ENCODE measurements around the gene MGAM2.
"Not testable (repeated sequence)": the region's sequence is repeated elsewhere in the genome, so short reads cannot be mapped to it uniquely, and the experiment has no call there.

Gene MGAM2

GRCh38 chr7:142111499-142111898 is at the start of gene MGAM2:
MGAM2 (plus strand) TSS chr7:142111718; CDS start chr7:142116874, 5,156 bp downstream.
- DNase-seq (ENCODE audit: low spot score): no peak

GRCh38 chr7:142063551-142064442 is 47.7 kb upstream of the MGAM2 start:
- DNase-seq (ENCODE audit: low spot score): no peak

- no peak for DNase-seq (ENCODE audit: low spot score)
Measured at GRCh38 chr7:142066536-142066935, 45.0 kb upstream of the MGAM2 start.

GRCh38 chr7:142077762-142078161 is 33.8 kb upstream of the MGAM2 start:
- DNase-seq (ENCODE audit: low spot score): no peak

GRCh38 chr7:142083605-142084004 is 27.9 kb upstream of the MGAM2 start:
- DNase-seq (ENCODE audit: low spot score): no peak

- DNase-seq (ENCODE audit: low spot score): no peak
Measured at GRCh38 chr7:142085428-142085827, 26.1 kb upstream of the MGAM2 start.

- peak; percentile 93 for DNase-seq (ENCODE audit: low spot score)
Measured at GRCh38 chr7:142088022-142088714, 23.4 kb upstream of the MGAM2 start.

- no peak for DNase-seq (ENCODE audit: low spot score)
Measured at GRCh38 chr7:142089035-142089434, 22.5 kb upstream of the MGAM2 start.

GRCh38 chr7:142091961-142092360 is 19.6 kb upstream of the MGAM2 start:
- no peak for DNase-seq (ENCODE audit: low spot score)

GRCh38 chr7:142094861-142095260 is 16.7 kb upstream of the MGAM2 start:
- DNase-seq (ENCODE audit: low spot score): no peak

- no peak for DNase-seq (ENCODE audit: low spot score)
Measured at GRCh38 chr7:142097571-142097970, 13.9 kb upstream of the MGAM2 start.

- no peak for DNase-seq (ENCODE audit: low spot score)
Measured at GRCh38 chr7:142098004-142098403, 13.5 kb upstream of the MGAM2 start.

GRCh38 chr7:142099347-142099746 is 12.2 kb upstream of the MGAM2 start:
- DNase-seq (ENCODE audit: low spot score): not testable (repeated sequence)

GRCh38 chr7:142100634-142101033 is 10.9 kb upstream of the MGAM2 start:
- DNase-seq (ENCODE audit: low spot score): no peak

- not testable (repeated sequence) for DNase-seq (ENCODE audit: low spot score)
Measured at GRCh38 chr7:142101794-142102193, 9.7 kb upstream of the MGAM2 start.

GRCh38 chr7:142104550-142105527 is 6.7 kb upstream of the MGAM2 start:
- no peak for DNase-seq (ENCODE audit: low spot score)

GRCh38 chr7:142108728-142109505 is 2.6 kb upstream of the MGAM2 start:
- DNase-seq (ENCODE audit: low spot score): no peak

GRCh38 chr7:142110098-142110497 is 1.4 kb upstream of the MGAM2 start:
- DNase-seq (ENCODE audit: low spot score): no peak

- no peak for DNase-seq (ENCODE audit: low spot score)
Measured at GRCh38 chr7:142110638-142111037, 880 bp upstream of the MGAM2 start.

- no peak for DNase-seq (ENCODE audit: low spot score)
Measured at GRCh38 chr7:142112086-142112485, 568 bp downstream of the MGAM2 start.

GRCh38 chr7:142114207-142114606 is 2.7 kb downstream of the MGAM2 start:
- no peak for DNase-seq (ENCODE audit: low spot score)
